Suprapubic skin (tissue), 4 donors: ENCODE data around the gene APC2. TPM values are rescaled to one million over a fixed set of nuclear protein-coding genes. Genes with fewer than 3 reads are reported as not detected.
"Not testable (repeated sequence)": the region's sequence is repeated elsewhere in the genome, so short reads cannot be mapped to it uniquely, and the experiment has no call there.

Source experiments
- DNase-seq, 2 donors: peaks; one replicate each; pipeline ENCODE4 v3.0.0-alpha.2; 2019; ENCODE audit warnings: low spot score in 2 of 2
- H3K27ac ChIP-seq: fragments of 200-600 bp; sonication (generic); one replicate; pipeline ENCODE4 v1.5.1; 2019
- H3K27me3 ChIP-seq: fragments of 200-600 bp; sonication (generic); one replicate; pipeline ENCODE4 v1.5.1; 2019
- H3K36me3 ChIP-seq: fragments of 200-600 bp; sonication (generic); one replicate; pipeline ENCODE4 v1.5.1; 2019
- H3K4me1 ChIP-seq: fragments of 200-600 bp; sonication (generic); one replicate; pipeline ENCODE4 v1.5.1; 2019
- H3K4me3 ChIP-seq: fragments of 200-600 bp; sonication (generic); one replicate; pipeline ENCODE4 v1.5.1; 2019; ENCODE audit warnings: mild to moderate bottlenecking
- H3K9me3 ChIP-seq: fragments of 200-600 bp; sonication (generic); one replicate; pipeline ENCODE4 v1.5.1; 2019
- CTCF ChIP-seq, 2 donors: fragments of 200-600 bp in 1 of 2; fragments of 450-650 bp in 1 of 2; sonication (generic) in 1 of 2; IDR thresholded peaks; one replicate each; pipeline ENCODE4 v1.5.1; 2016 to 2019; ENCODE audit warnings: antibody characterized with exemption in 2 of 2, mild to moderate bottlenecking in 1 of 2, moderate library complexity in 1 of 2
- EP300 ChIP-seq: sonication (generic); formaldehyde crosslinking; IDR thresholded peaks from one replicate; pipeline ENCODE4 v1.6.1; 2017; ENCODE audit warnings: antibody characterized with exemption
- POLR2A ChIP-seq, 2 donors: fragments of 450-650 bp; IDR thresholded peaks; one replicate each; pipeline ENCODE4 v1.6.1; 2017; ENCODE audit warnings: antibody characterized with exemption in 2 of 2, mild to moderate bottlenecking in 2 of 2, moderate library complexity in 2 of 2
- POLR2AphosphoS5 ChIP-seq, 3 donors: sonication (generic); formaldehyde crosslinking; IDR thresholded peaks; one replicate each; pipeline ENCODE4 v1.6.1; 2017; ENCODE audit warnings: antibody characterized with exemption in 3 of 3
- WGBS: methylation state at CpG from one replicate; pipeline ENCODE4 v1.1.5; 2018; 5-methylcytosine and 5-hydroxymethylcytosine counted together
- total RNA-seq, 4 donors: library from RNA; depleted of rRNA; stranded (reverse); fragments of >200 nt; gene quantifications; one replicate each; pipeline ENCODE4 v1.1.0, GENCODE V29; 2016

APC2 gene
- total RNA-seq, 4 donors from 2014 or later = 0.08 to 0.30 (median 0.26) TPM; not detected in 1

DNA sequence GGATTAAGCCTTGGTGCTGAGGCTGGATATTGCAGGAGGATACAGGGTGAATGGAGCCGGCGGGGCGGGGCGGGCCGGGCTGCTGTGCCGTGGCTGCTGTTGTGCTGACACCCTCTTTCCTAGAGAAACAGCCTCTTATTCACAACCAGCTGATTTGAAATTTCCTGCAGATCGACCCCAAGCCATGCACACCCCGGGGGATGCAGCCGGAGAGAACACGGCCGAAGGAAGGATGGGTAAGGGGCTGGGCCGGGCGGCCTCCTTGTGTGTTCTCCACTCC is 31.5 kb upstream of the APC2 start:
- Histone ChIP-seq H3K9me3 (no peaks in the 10 kb centered on the region), H3K27me3 (no peaks in the 10 kb centered on the region), H3K4me3 (no peak overlapping the region), H3K36me3 (peaks cover 53% of the 10 kb centered on the region), H3K4me1 (peaks cover 53% of the 10 kb centered on the region), H3K27ac (no peak overlapping the region)
- no peak for DNase-seq
- WGBS = 83% methylated on average over 13 of the region's 13 CpGs
- no peak for TF ChIP-seq EP300
- TF ChIP-seq POLR2A (IDR thresholded peaks at IDR 0.05) = no peak
- TF ChIP-seq CTCF (IDR thresholded peaks at IDR 0.05) = no peak
- no peak for TF ChIP-seq POLR2AphosphoS5 (IDR thresholded peaks at IDR 0.05)

DNA sequence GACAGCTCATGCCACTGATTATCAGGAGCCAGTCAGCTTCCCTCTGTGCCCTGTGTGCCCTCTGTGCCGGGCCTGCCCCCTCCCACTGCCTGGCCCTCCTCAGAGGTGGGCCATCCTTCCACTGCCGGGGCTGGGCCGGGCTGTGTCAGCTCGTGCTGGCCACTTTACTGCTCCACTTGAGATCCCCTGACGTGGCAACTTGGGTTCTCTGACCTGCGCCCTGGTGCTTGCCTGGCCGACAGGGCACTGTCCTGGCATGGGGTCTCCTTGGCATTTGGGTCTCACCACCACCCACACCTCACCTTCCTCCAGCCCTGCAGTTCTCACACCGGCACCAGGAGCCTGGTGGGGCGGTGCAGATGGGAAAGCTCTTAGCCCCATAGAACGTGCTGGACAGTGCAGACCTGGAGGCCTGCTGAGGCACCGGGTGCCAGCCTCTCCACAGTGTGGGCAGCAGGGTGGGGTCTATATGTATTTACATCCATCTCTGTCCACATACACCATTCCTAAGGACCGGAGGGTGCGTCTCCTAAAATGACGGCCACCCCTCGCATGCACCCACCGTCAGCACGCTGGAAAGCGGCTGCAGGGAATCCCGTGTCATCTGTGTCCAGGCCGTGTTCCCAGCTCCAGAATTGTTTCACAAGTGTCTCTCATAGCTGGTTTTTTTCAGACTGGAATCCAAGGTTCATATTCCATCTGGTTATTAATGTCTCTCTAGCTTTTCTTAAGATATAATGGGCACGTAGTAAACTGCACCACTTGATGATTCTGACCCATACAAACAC is 30.8 kb upstream of the APC2 start:
- TF ChIP-seq EP300 = no peak
- TF ChIP-seq POLR2A (IDR thresholded peaks at IDR 0.05) = no peak
- no peak for TF ChIP-seq POLR2AphosphoS5 (IDR thresholded peaks at IDR 0.05)
- no peak for TF ChIP-seq CTCF (IDR thresholded peaks at IDR 0.05)
- Histone ChIP-seq H3K27me3 (no peaks in the 10 kb centered on the region), H3K36me3 (peaks cover 60% of the 10 kb centered on the region), H3K4me1 (peaks cover 49% of the 10 kb centered on the region), H3K9me3 (no peaks in the 10 kb centered on the region), H3K27ac (no peak overlapping the region), H3K4me3 (no peak overlapping the region)
- WGBS = 90% methylated on average over 15 of the region's 21 CpGs
- DNase-seq = no peak

DNA sequence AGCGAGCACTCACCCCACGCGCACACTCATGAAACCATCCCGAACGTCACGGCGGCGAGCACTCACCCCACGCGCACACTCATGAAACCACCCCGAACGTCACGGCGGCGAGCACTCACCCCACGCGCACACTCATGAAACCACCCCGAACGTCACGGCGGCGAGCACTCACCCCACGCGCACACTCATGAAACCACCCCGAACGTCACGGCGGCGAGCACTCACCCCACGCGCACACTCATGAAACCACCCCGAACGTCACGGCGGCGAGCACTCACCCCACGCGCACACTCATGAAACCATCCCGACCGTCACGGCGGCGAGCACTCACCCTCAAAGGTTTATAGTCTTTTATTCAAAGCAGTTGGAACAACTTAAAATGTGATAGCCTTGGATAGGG is 29.8 kb upstream of the APC2 start:
- WGBS = 93% methylated on average over 31 of the region's 43 CpGs
- DNase-seq = not testable (repeated sequence)
- peaks cover 47% of the 10 kb centered on the region for H3K4me1 ChIP-seq

DNA sequence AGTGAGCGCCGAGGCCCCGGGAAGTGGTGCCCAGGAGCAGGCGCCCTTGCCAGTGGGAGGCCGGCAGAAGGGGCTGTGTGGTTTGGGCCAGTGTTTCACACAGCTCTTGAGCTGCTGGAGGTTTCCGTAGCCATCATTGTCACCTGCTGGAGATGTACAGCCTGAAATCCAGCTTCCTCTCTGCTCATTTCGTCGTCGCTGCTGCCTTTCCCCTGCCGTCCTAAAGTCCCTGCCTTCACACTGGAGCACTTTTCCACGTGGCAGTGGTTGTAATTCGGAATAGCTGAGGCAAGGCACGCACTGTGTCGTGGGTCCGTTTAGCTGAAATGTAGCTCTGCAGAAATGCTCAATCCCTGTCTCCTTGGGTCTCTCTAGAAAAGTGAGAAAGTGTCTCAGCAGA is 29.3 kb upstream of the APC2 start:
- Histone ChIP-seq H3K4me1 (peaks cover 47% of the 10 kb centered on the region), H3K27ac (no peak overlapping the region), H3K36me3 (peaks cover 63% of the 10 kb centered on the region), H3K27me3 (no peaks in the 10 kb centered on the region), H3K4me3 (no peak overlapping the region), H3K9me3 (no peaks in the 10 kb centered on the region)
- 88% methylated on average over 15 of the region's 15 CpGs for WGBS
- DNase-seq = no peak
- no peak for TF ChIP-seq EP300
- TF ChIP-seq CTCF (IDR thresholded peaks at IDR 0.05) = no peak
- TF ChIP-seq POLR2AphosphoS5 (IDR thresholded peaks at IDR 0.05) = no peak
- TF ChIP-seq POLR2A (IDR thresholded peaks at IDR 0.05) = no peak

More for the DNA sequence above, 29.8 kb upstream of the APC2 start:
- not testable (repeated sequence) for H3K27ac ChIP-seq, H3K4me3 ChIP-seq, H3K27me3 ChIP-seq, H3K9me3 ChIP-seq
- peaks cover 60% of the 10 kb centered on the region for H3K36me3 ChIP-seq

- Histone ChIP-seq H3K4me1 (peaks cover 45% of the 10 kb centered on the region), H3K9me3 (no peaks in the 10 kb centered on the region), H3K27me3 (no peaks in the 10 kb centered on the region), H3K36me3 (peaks cover 69% of the 10 kb centered on the region), H3K4me3 (no peak overlapping the region), H3K27ac (no peak overlapping the region)
- no peak for DNase-seq
- WGBS = 87% methylated on average over 15 of the region's 37 CpGs
- no peak for TF ChIP-seq POLR2A (IDR thresholded peaks at IDR 0.05)
- TF ChIP-seq CTCF (IDR thresholded peaks at IDR 0.05) = no peak
- no peak for TF ChIP-seq POLR2AphosphoS5 (IDR thresholded peaks at IDR 0.05)
- no peak for TF ChIP-seq EP300
Measured at GRCh38 chr19:1421218-1421957, 28.5 kb upstream of the APC2 start.
